B cell (primary cell): Measurements from ENCODE around the gene SLC39A8. TPM values are rescaled to one million over a fixed set of nuclear protein-coding genes. Genes with fewer than 3 reads are reported as not detected.

Experiments
- ATAC-seq: fragments of 200-7000 bp; cut with Tn5 transposase; one replicate; pipeline ENCODE4 v1.10.0; 2021; ENCODE audit warnings: low read depth, mild to moderate bottlenecking, moderate number of reproducible peaks, moderate library complexity
- CTCF ChIA-PET: fragments of 350-600 bp; sonication (Branson Sonifier 250); formaldehyde crosslinking; loops from one replicate; lab custom pipeline; 2021; ENCODE audit warnings: antibody characterized with exemption, inconsistent platforms; lab: Charles Lee
- POLR2A ChIA-PET: fragments of 350-600 bp; sonication (Branson Sonifier 250); formaldehyde crosslinking; loops from one replicate; lab custom pipeline; 2021; ENCODE audit warnings: antibody characterized with exemption; lab: Charles Lee
- DNase-seq: peaks from one replicate; pipeline ENCODE4 v3.0.0; 2013
- H2AFZ ChIP-seq: 2 replicates; pipeline ENCODE4 v1.6.1; 2012; ENCODE audit warnings: mild to moderate bottlenecking, low read depth, low read length; ENCODE audit not compliant: insufficient read depth, poor library complexity, severe bottlenecking
- H3K27ac ChIP-seq, 2 donors: 1 replicate in 1 of 2; 2 replicates in 1 of 2; pipeline ENCODE4 v1.5.1; 2012 to 2013; ENCODE audit warnings: low read length in 2 of 2, mild to moderate bottlenecking in 2 of 2, moderate library complexity in 1 of 2
- H3K27me3 ChIP-seq, 4 experiments: fragments of 200-600 bp in 1 of 4; sonication (generic) in 1 of 4; replicated peaks in 1 of 4; 1 replicate in 2 of 4; 2 replicates in 2 of 4; pipeline versions ENCODE4 v1.6.1 to v1.7.0; 2013 to 2016; ENCODE audit warnings: low read length in 3 of 4, mild to moderate bottlenecking in 2 of 4, mixed read lengths in 1 of 4, moderate library complexity in 1 of 4; ENCODE audit not compliant: insufficient read depth in 4 of 4, control insufficient read depth in 3 of 4; ENCODE audit errors: control extremely low read depth in 1 of 4
- H3K36me3 ChIP-seq, 2 experiments: replicated peaks in 1 of 2; 1 replicate in 1 of 2; 2 replicates in 1 of 2; pipeline versions ENCODE4 v1.6.1 to v1.7.1; 2013; ENCODE audit warnings: low read length in 1 of 2; ENCODE audit not compliant: insufficient read depth in 2 of 2, control insufficient read depth in 1 of 2; ENCODE audit errors: control extremely low read depth in 1 of 2, extremely low read depth in 1 of 2
- H3K4me1 ChIP-seq, 2 donors: fragments of 200-600 bp in 1 of 2; sonication (generic) in 1 of 2; 1 replicate in 1 of 2; 2 replicates in 1 of 2; pipeline versions ENCODE4 v1.5.1 to v1.6.1; 2013 to 2017; ENCODE audit warnings: low read length in 2 of 2; ENCODE audit not compliant: control insufficient read depth in 2 of 2, insufficient read depth in 2 of 2
- H3K4me2 ChIP-seq: replicated peaks from 2 replicates; pipeline ENCODE3; 2012; ENCODE audit warnings: mild to moderate bottlenecking, low read depth, low read length; ENCODE audit not compliant: poor library complexity, severe bottlenecking
- H3K4me3 ChIP-seq, 5 experiments: fragments of 200-600 bp in 1 of 5; sonication (generic) in 1 of 5; 1 replicate in 3 of 5; 2 replicates in 2 of 5; pipeline versions ENCODE4 v1.5.1 to v1.7.0; 2011 to 2016; ENCODE audit warnings: low read length in 4 of 5, mild to moderate bottlenecking in 4 of 5, low read depth in 2 of 5, control low read depth in 1 of 5, moderate library complexity in 1 of 5; ENCODE audit not compliant: insufficient read depth in 1 of 5; ENCODE audit errors: control extremely low read depth in 1 of 5, extremely low read depth in 1 of 5
- H3K79me2 ChIP-seq: fragments of 200-600 bp; sonication (generic); one replicate; pipeline ENCODE4 v1.6.0; 2016; ENCODE audit warnings: low read length; ENCODE audit not compliant: control insufficient read depth, insufficient read depth
- H3K9ac ChIP-seq: fragments of 200-600 bp; sonication (generic); 2 replicates; pipeline ENCODE4 v1.6.1; 2017; ENCODE audit warnings: mild to moderate bottlenecking, low read length, moderate library complexity
- H3K9me3 ChIP-seq, 3 donors: one replicate each; pipeline versions ENCODE4 v1.6.1 to v1.7.1; 2013; ENCODE audit warnings: low read length in 2 of 3; ENCODE audit not compliant: control insufficient read depth in 2 of 3, insufficient read depth in 1 of 3; ENCODE audit errors: control extremely low read depth in 1 of 3
- H4K20me1 ChIP-seq: 2 replicates; pipeline ENCODE4 v1.6.0; 2012; ENCODE audit warnings: mild to moderate bottlenecking, low read length; ENCODE audit not compliant: insufficient read depth, control insufficient read depth, poor library complexity, severe bottlenecking
- H3K27ac Mint-ChIP-seq: one replicate; pipeline ENCODE4 v1.8.0; 2021; ENCODE audit warnings: mixed read lengths
- H3K27me3 Mint-ChIP-seq: one replicate; pipeline ENCODE4 v1.8.0; 2021; ENCODE audit warnings: mixed read lengths
- H3K4me1 Mint-ChIP-seq: one replicate; pipeline ENCODE4 v1.8.0; 2021; ENCODE audit warnings: mixed read lengths
- H3K4me3 Mint-ChIP-seq: one replicate; pipeline ENCODE4 v1.8.0; 2021; ENCODE audit warnings: mixed read lengths
- H3K9me3 Mint-ChIP-seq: one replicate; pipeline ENCODE4 v1.8.0; 2022; ENCODE audit warnings: mixed read lengths; ENCODE audit not compliant: insufficient read depth
- CTCF ChIP-seq: fragments of 200-600 bp; IDR thresholded peaks from one replicate; pipeline ENCODE4 v1.8.0; 2022; ENCODE audit warnings: antibody characterized with exemption, mild to moderate bottlenecking
- EZH2 ChIP-seq: IDR thresholded peaks from 2 replicates; pipeline ENCODE4 v1.6.1; 2012; ENCODE audit warnings: borderline replicate concordance, low read depth, mild to moderate bottlenecking, moderate library complexity, low read length; ENCODE audit not compliant: insufficient read depth, poor library complexity, severe bottlenecking
- WGBS: methylation state at CpG from one replicate; pipeline ENCODE4 v1.1.5; 2013; ENCODE audit warnings: missing lambda C conversion rate; ENCODE audit not compliant: insufficient coverage; 5-methylcytosine and 5-hydroxymethylcytosine counted together
- intact Hi-C: fragments of 100-400 bp; cut with micrococcal nuclease; formaldehyde crosslinking; loops from one replicate; pipeline ENCODE4 v1.10.0; 2022
- polyA minus RNA-seq: library from RNA; depleted of rRNA, polyadenylated mRNA; stranded (reverse); fragments of >200 nt; gene quantifications from 2 replicates; pipeline ENCODE4 v1.2.3, GENCODE V29; 2012
- polyA plus RNA-seq: library from polyadenylated mRNA; depleted of rRNA; stranded (reverse); fragments of >200 nt; gene quantifications from 2 replicates; pipeline ENCODE4 v1.2.3, GENCODE V29; 2012
- total RNA-seq, 2 donors: library from RNA; stranded (reverse); fragments of 120-200 nt in 1 of 2; gene quantifications; 1 replicate in 1 of 2; 2 replicates in 1 of 2; pipeline versions ENCODE4 v1.2.3 to v1.2.4, GENCODE V29; 2013 to 2022

The SLC39A8 gene
- total RNA-seq (8.4 and 10.2 TPM in 2 replicates), polyA plus RNA-seq (2.4 and 3.6 TPM in 2 replicates), polyA minus RNA-seq (6.4 and 9.1 TPM in 2 replicates)
- total RNA-seq (2013), result 15.9 TPM

- ATAC-seq, result peak; percentile 88
- H3K27me3 ChIP-seq, result no peaks in the 10 kb centered on the region
- Mint-ChIP-seq H3K27me3 (no peaks in the 10 kb centered on the region), H3K27ac (peak within 1 kb of the TSS; percentile 90), H3K9me3 (no peaks in the 10 kb centered on the region), H3K4me1 (peaks cover 24% of the 10 kb centered on the region), H3K4me3 (peak within 1 kb of the TSS; percentile 87)
- ChIA-PET CTCF (interaction anchor here (0.7 to 1.1 kb wide), 4 partner anchors 8 to 746 kb away, joined by 3 to 7 read pairs (median 4); no protein-coding TSS in a partner anchor), POLR2A (interaction anchor here (0.9 to 1.2 kb wide), 2 partner anchors 46 to 999 kb away, joined by 3 to 4 read pairs; no protein-coding TSS in a partner anchor)
- TF ChIP-seq EZH2, result no peak
- TF ChIP-seq CTCF, result peak; percentile 91
- H3K4me2 ChIP-seq, result peak within 1 kb of the TSS; percentile 85
- H3K9me3 ChIP-seq, result no peaks in the 10 kb centered on the region
- H3K27ac ChIP-seq, result peak within 1 kb of the TSS; percentile 88 to 90
- peaks cover 26% of the 10 kb centered on the region for H3K79me2 ChIP-seq
- intact Hi-C loops, result loop anchor here (1.0 to 10.0 kb wide), 8 partner anchors 86 to 1000 kb away; partner anchors contain the start of genes BDH2, CENPE, PPP3CA and SLC9B1
- DNase-seq, result peak; percentile 93
- peak within 1 kb of the TSS; percentile 75 to 91 (median 84) for H3K4me3 ChIP-seq
- under 1% methylated on average over 52 of the region's 54 CpGs for WGBS
- peaks cover 21 to 23% of the 10 kb centered on the region in 2 donors for H3K4me1 ChIP-seq
- H3K36me3 ChIP-seq, result no peaks in the 10 kb centered on the region
- peak within 1 kb of the TSS; percentile 81 for H3K9ac ChIP-seq
- no peaks in the 10 kb centered on the region for H4K20me1 ChIP-seq
- peak within 1 kb of the TSS; percentile 92 for H2AFZ ChIP-seq
Observed at GRCh38 chr4:102344954-102345794, at the start of gene SLC39A8. Gene SLC39A8, minus strand, starts transcription at chr4:102345482. Its CDS starts 820 bp downstream, at chr4:102344662.
